ENCODE results near the gene SEMG2.

DNA sequence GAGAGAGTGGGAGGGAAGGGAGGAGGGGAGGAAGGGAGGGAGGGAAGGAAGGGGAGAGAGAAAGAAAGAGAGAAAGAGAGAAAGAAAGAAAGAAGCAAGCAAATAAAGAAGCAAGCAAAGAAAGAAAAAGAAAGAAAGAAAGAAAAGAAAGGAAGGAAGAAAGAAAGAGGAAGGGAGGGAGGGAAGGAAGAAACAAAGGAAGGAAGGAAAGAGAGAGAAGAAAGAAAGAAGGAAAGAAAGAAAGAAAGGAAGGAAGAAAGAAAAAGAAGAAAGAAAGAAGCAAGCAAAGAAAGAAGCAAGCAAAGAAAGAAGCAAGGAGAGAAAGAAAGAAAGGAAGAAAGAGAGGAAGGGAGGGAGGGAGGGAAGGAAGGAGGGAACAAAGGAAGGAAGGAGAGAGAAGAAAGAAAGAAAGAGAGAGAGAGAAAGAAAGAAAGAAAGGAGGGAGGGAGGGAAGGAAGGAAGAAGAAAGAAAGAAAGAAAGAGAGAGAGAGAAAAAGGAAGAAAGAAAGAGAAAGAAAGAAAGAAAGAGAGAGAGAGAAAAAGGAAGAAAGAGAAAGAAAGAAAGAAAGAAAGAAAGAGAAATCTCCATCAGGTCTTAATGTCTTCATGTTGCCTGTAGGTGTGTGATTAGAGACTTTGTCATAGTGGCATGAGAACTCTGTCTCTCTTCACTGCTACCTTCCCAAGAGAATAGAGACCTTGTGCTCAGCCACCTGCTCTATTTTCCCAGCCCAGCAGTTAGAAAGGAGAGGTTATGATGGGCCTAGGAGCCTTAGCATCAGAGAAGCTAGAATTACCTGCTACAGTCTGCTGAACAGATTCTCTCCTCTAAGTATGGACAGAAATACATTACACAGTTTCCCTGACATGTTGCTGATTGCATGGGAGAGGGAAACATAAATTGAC is 9.4 kb upstream of the SEMG2 start:
- TF ChIP-seq, protein P1, sequence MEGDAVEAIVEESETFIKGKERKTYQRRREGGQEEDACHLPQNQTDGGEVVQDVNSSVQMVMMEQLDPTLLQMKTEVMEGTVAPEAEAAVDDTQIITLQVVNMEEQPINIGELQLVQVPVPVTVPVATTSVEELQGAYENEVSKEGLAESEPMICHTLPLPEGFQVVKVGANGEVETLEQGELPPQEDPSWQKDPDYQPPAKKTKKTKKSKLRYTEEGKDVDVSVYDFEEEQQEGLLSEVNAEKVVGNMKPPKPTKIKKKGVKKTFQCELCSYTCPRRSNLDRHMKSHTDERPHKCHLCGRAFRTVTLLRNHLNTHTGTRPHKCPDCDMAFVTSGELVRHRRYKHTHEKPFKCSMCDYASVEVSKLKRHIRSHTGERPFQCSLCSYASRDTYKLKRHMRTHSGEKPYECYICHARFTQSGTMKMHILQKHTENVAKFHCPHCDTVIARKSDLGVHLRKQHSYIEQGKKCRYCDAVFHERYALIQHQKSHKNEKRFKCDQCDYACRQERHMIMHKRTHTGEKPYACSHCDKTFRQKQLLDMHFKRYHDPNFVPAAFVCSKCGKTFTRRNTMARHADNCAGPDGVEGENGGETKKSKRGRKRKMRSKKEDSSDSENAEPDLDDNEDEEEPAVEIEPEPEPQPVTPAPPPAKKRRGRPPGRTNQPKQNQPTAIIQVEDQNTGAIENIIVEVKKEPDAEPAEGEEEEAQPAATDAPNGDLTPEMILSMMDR (conservative IDR thresholded peaks at IDR 0.05; ENCODE audit: low read depth, low read length) = no peak
- TF ChIP-seq EZH2 (IDR thresholded peaks at IDR 0.05; ENCODE audit: borderline replicate concordance, low read depth, low read length, poor library complexity, severe bottlenecking) = no peak

All from A673 (cell line).